ENCODE measurements around the gene MAMDC4.
"Not testable (repeated sequence)": the region's sequence is repeated elsewhere in the genome, so short reads cannot be mapped to it uniquely, and the experiment has no call there.

The MAMDC4 gene

GRCh38 chr9:136839229-136840139 is 12.7 kb upstream of the MAMDC4 start:
- no peak for DNase-seq

GRCh38 chr9:136840140-136840876 is 11.8 kb upstream of the MAMDC4 start:
- no peak for DNase-seq

GRCh38 chr9:136840877-136841645 is 11.1 kb upstream of the MAMDC4 start:
- no peak for DNase-seq

- DNase-seq: not testable (repeated sequence)
Observed at GRCh38 chr9:136841646-136842379, 10.3 kb upstream of the MAMDC4 start.

- DNase-seq: peak; percentile 72
Observed at GRCh38 chr9:136842380-136842948, 9.7 kb upstream of the MAMDC4 start, which contains the start of gene AJM1. TSS of gene AJM1 (plus strand) at chr9:136842478. CDS start at chr9:136844415, 1,937 bp downstream.

GRCh38 chr9:136843159-136843800 is 8.9 kb upstream of the MAMDC4 start:
- DNase-seq: not testable (repeated sequence)

GRCh38 chr9:136843801-136844740 is 8.1 kb upstream of the MAMDC4 start:
- peak; percentile 39 for DNase-seq

- DNase-seq: no peak
Observed at GRCh38 chr9:136844761-136845464, 7.2 kb upstream of the MAMDC4 start.

- no peak for DNase-seq
Observed at GRCh38 chr9:136845465-136846260, 6.5 kb upstream of the MAMDC4 start.

GRCh38 chr9:136846376-136847087 is 5.6 kb upstream of the MAMDC4 start:
- no peak for DNase-seq

- DNase-seq: no peak
Observed at GRCh38 chr9:136847088-136847825, 4.9 kb upstream of the MAMDC4 start.

GRCh38 chr9:136847826-136848392 is 4.2 kb upstream of the MAMDC4 start:
- peak; percentile 59 for DNase-seq

- peak; percentile 20 for DNase-seq
Observed at GRCh38 chr9:136848393-136849037, 3.6 kb upstream of the MAMDC4 start.

- peak; percentile 94 for DNase-seq
Observed at GRCh38 chr9:136849038-136849959, 2.8 kb upstream of the MAMDC4 start, which contains the start of gene PHPT1. TSS of gene PHPT1 (plus strand) at chr9:136849409. CDS start at chr9:136849431, 22 bp downstream.

Data from activated effector memory CD4-positive, alpha-beta T cell treated with Interleukin-2 at 50 U/mL for 16 hours (primary cell).